AG04449 (cell line): ENCODE measurements around the gene RAB1A.
A peak's percentile ranks its signal among the peaks of the same experiment; 100 is the strongest.
"Not testable (repeated sequence)": the region's sequence is repeated elsewhere in the genome, so short reads cannot be mapped to it uniquely, and the experiment has no call there.

Experiments
- CTCF ChIA-PET: fragments of 350-600 bp; formaldehyde crosslinking; extraction: SDS; loops from one replicate; lab custom pipeline; 2021; ENCODE audit warnings: antibody characterized with exemption; lab: Yijun Ruan, JAX
- POLR2A ChIA-PET: fragments of 400-600, 350-600 bp; formaldehyde crosslinking; extraction: SDS; loops from one replicate; lab custom pipeline; 2020; ENCODE audit warnings: antibody characterized with exemption, inconsistent platforms; lab: Yijun Ruan, JAX
- DNase-seq: peaks from one replicate; pipeline ENCODE4 v3.0.0-alpha.2; 2010; ENCODE audit warnings: low read depth, low spot score
- H3K4me3 ChIP-seq: 2 replicates; pipeline ENCODE4 v1.5.1; 2011; ENCODE audit warnings: low read depth, mild to moderate bottlenecking, control low read depth, low read length
- CTCF ChIP-seq: IDR thresholded peaks from one replicate; pipeline ENCODE4 v1.5.1; 2011; ENCODE audit warnings: mild to moderate bottlenecking, moderate library complexity, low read length, control low read depth, inconsistent platforms; ENCODE audit not compliant: insufficient read depth; ENCODE audit errors: missing control alignments

The RAB1A gene

GRCh38 chr2:65129826-65130663, at the start of gene RAB1A:
RAB1A (minus strand) TSS chr2:65130106; CDS start chr2:65129915, 191 bp downstream.
- peak; percentile 73 for TF ChIP-seq CTCF
- CTCF ChIA-PET: interaction anchor here (0.6 to 1.6 kb wide), 12 partner anchors 9 to 327 kb away, joined by 3 to 7 read pairs (median 4); partner anchors contain the start of gene CEP68
- POLR2A ChIA-PET: interaction anchor here (0.5 to 1.6 kb wide), 12 partner anchors 10 to 212 kb away, joined by 3 to 7 read pairs (median 4); partner anchors contain the start of gene ACTR2
- H3K4me3 ChIP-seq: peak within 1 kb of the TSS; percentile 85
- DNase-seq: peak; percentile 98

GRCh38 chr2:65177751-65178442, 48.0 kb upstream of the RAB1A start:
- POLR2A ChIA-PET: interaction anchor here (0.7 kb wide), 1 partner anchor 48 kb away, joined by 5 read pairs; the partner anchor contains the start of gene RAB1A

GRCh38 chr2:65175894-65176530, 46.1 kb upstream of the RAB1A start:
- no peak for DNase-seq
- no peak for TF ChIP-seq CTCF
- ChIA-PET POLR2A (interaction anchor here (0.5 kb wide), 1 partner anchor 46 kb away, joined by 4 read pairs; the partner anchor contains the start of gene RAB1A), CTCF (interaction anchor here (1.7 to 5.7 kb wide), 2 partner anchors 11 to 259 kb away, joined by 5 to 62 read pairs; no protein-coding TSS in a partner anchor)
- H3K4me3 ChIP-seq: no peak overlapping the region

More at GRCh38 chr2:65177751-65178442, 48.0 kb upstream of the RAB1A start:
- no peak overlapping the region for H3K4me3 ChIP-seq
- no peak for DNase-seq
- no peak for TF ChIP-seq CTCF
- CTCF ChIA-PET: interaction anchor here (0.9 to 5.7 kb wide), 4 partner anchors 9 to 396 kb away, joined by 3 to 62 read pairs (median 10); no protein-coding TSS in a partner anchor

GRCh38 chr2:65174031-65174430, 44.1 kb upstream of the RAB1A start:
- DNase-seq, POLR2A ChIA-PET, H3K4me3 ChIP-seq: not testable (repeated sequence)
- CTCF ChIA-PET: interaction anchor here (0.9 to 5.7 kb wide), 3 partner anchors 13 to 385 kb away, joined by 3 to 62 read pairs (median 5); no protein-coding TSS in a partner anchor

GRCh38 chr2:65172994-65173790, 43.3 kb upstream of the RAB1A start:
- ChIA-PET CTCF (interaction anchor here (2.4 kb wide), 1 partner anchor 14 kb away, joined by 8 read pairs; no protein-coding TSS in a partner anchor), POLR2A (no interaction called here)
- no peak overlapping the region for H3K4me3 ChIP-seq
- no peak for TF ChIP-seq CTCF
- no peak for DNase-seq

GRCh38 chr2:65170611-65171477, 40.9 kb upstream of the RAB1A start:
- CTCF ChIA-PET: interaction anchor here (1.1 to 3.0 kb wide), 7 partner anchors 16 to 255 kb away, joined by 3 to 17 read pairs (median 6); no protein-coding TSS in a partner anchor
- POLR2A ChIA-PET, H3K4me3 ChIP-seq, DNase-seq: not testable (repeated sequence)
